Neuronal stem cell (in vitro differentiated cells): ENCODE measurements around the gene SLC6A19.

Experiments used
- DNase-seq: peaks from one replicate; pipeline ENCODE4 v3.0.0-alpha.2; 2013; ENCODE audit warnings: low spot score
- H2AFZ ChIP-seq: one replicate; pipeline ENCODE4 v1.6.1; 2013; ENCODE audit warnings: mild to moderate bottlenecking, low read length, inconsistent platforms
- H2AK5ac ChIP-seq: 2 replicates; pipeline ENCODE4 v1.6.1; 2013; ENCODE audit warnings: low read depth, mild to moderate bottlenecking, inconsistent platforms, low read length, moderate library complexity, mixed read lengths
- H2BK120ac ChIP-seq: 2 replicates; pipeline ENCODE4 v1.6.1; 2013; ENCODE audit warnings: low read depth, mild to moderate bottlenecking, inconsistent platforms, low read length, moderate library complexity, mixed read lengths
- H2BK12ac ChIP-seq: one replicate; pipeline ENCODE4 v1.6.1; 2013; ENCODE audit warnings: low read length, inconsistent platforms
- H2BK15ac ChIP-seq: 2 replicates; pipeline ENCODE4 v1.6.1; 2013; ENCODE audit warnings: mild to moderate bottlenecking, low read length, inconsistent platforms, mixed read lengths
- H2BK5ac ChIP-seq: one replicate; pipeline ENCODE4 v1.6.1; 2013; ENCODE audit warnings: inconsistent platforms, mild to moderate bottlenecking, low read length, moderate library complexity
- H3K14ac ChIP-seq: one replicate; pipeline ENCODE4 v1.6.1; 2013; ENCODE audit warnings: low read length, inconsistent platforms
- H3K18ac ChIP-seq: 2 replicates; pipeline ENCODE4 v1.6.1; 2013; ENCODE audit warnings: low read length, inconsistent platforms
- H3K23ac ChIP-seq: 2 replicates; pipeline ENCODE4 v1.6.1; 2013; ENCODE audit warnings: low read depth, mild to moderate bottlenecking, mixed read lengths, low read length, inconsistent platforms; ENCODE audit not compliant: poor library complexity
- H3K27ac ChIP-seq: replicated peaks from 3 replicates; pipeline ENCODE4 v1.5.1; 2013; ENCODE audit warnings: low read length, inconsistent platforms
- H3K27me3 ChIP-seq, 3 experiments: 2 replicates each; pipeline ENCODE4 v1.6.1; 2013; ENCODE audit warnings: low read length in 3 of 3, mild to moderate bottlenecking in 2 of 3, inconsistent platforms in 1 of 3, low read depth in 1 of 3, mixed read lengths in 1 of 3, moderate library complexity in 1 of 3; ENCODE audit not compliant: control insufficient read depth in 3 of 3, insufficient read depth in 3 of 3
- H3K36me3 ChIP-seq, 2 donors: replicated peaks in 1 of 2; 2 replicates each; pipeline ENCODE4 v1.6.1; 2013; ENCODE audit warnings: low read length in 2 of 2; ENCODE audit not compliant: control insufficient read depth in 2 of 2, insufficient read depth in 2 of 2
- H3K4ac ChIP-seq: 2 replicates; pipeline ENCODE4 v1.6.1; 2013; ENCODE audit warnings: inconsistent platforms, mild to moderate bottlenecking, low read length, moderate library complexity
- H3K4me1 ChIP-seq, 2 donors: 1 replicate in 1 of 2; 2 replicates in 1 of 2; pipeline ENCODE4 v1.6.1; 2013; ENCODE audit warnings: low read length in 2 of 2, low read depth in 1 of 2; ENCODE audit not compliant: control insufficient read depth in 2 of 2, insufficient read depth in 1 of 2
- H3K4me2 ChIP-seq: one replicate; pipeline ENCODE4 v1.6.1; 2013; ENCODE audit warnings: mild to moderate bottlenecking, low read length, inconsistent platforms; ENCODE audit not compliant: insufficient read depth, poor library complexity, severe bottlenecking
- H3K4me3 ChIP-seq, 2 donors: 2 replicates each; pipeline ENCODE4 v1.5.1; 2013; ENCODE audit warnings: low read length in 2 of 2, mild to moderate bottlenecking in 2 of 2, inconsistent platforms in 1 of 2, moderate library complexity in 1 of 2
- H3K79me1 ChIP-seq: one replicate; pipeline ENCODE4 v1.6.1; 2013; ENCODE audit warnings: low read depth, mild to moderate bottlenecking, inconsistent platforms, low read length, moderate library complexity
- H3K9ac ChIP-seq: one replicate; pipeline ENCODE4 v1.6.1; 2013; ENCODE audit warnings: mild to moderate bottlenecking, low read depth, low read length, inconsistent platforms; ENCODE audit not compliant: poor library complexity
- H3K9me3 ChIP-seq, 2 donors: replicated peaks in 1 of 2; 2 replicates each; pipeline versions ENCODE3 to v1.6.1; 2013; ENCODE audit warnings: low read length in 2 of 2, mild to moderate bottlenecking in 2 of 2, inconsistent platforms in 1 of 2, low read depth in 1 of 2, mixed read lengths in 1 of 2, moderate library complexity in 1 of 2; ENCODE audit not compliant: control insufficient read depth in 2 of 2, insufficient read depth in 1 of 2
- H4K8ac ChIP-seq: one replicate; pipeline ENCODE4 v1.6.1; 2013; ENCODE audit warnings: low read depth, mild to moderate bottlenecking, inconsistent platforms, low read length, moderate library complexity
- H4K91ac ChIP-seq: one replicate; pipeline ENCODE4 v1.6.1; 2013; ENCODE audit warnings: low read length, low read depth, mild to moderate bottlenecking, inconsistent platforms; ENCODE audit not compliant: poor library complexity
- WGBS, 2 donors: extraction: QIAGEN DNeasy Blood & Tissue Kit; methylation state at CpG; one replicate each; pipeline ENCODE4 v1.1.7; 2013; ENCODE audit warnings: missing lambda C conversion rate in 2 of 2, mixed read lengths in 1 of 2; ENCODE audit not compliant: insufficient read length in 2 of 2, insufficient replicate concordance in 1 of 2; ENCODE audit errors: extremely low coverage in 2 of 2; 5-methylcytosine and 5-hydroxymethylcytosine counted together

SLC6A19 gene

GRCh38 chr5:1172670-1173404 is 28.6 kb upstream of the SLC6A19 start:
- Histone ChIP-seq H4K91ac (no peak overlapping the region), H3K9ac (no peak overlapping the region), H2AK5ac (no peak overlapping the region), H3K14ac (no peak overlapping the region), H3K36me3 (no peaks in the 10 kb centered on the region), H3K4me3 (no peak overlapping the region), H3K27me3 (no peaks in the 10 kb centered on the region), H3K27ac (no peak overlapping the region), H2BK5ac (peak overlapping the region; percentile 77), H3K4ac (no peak overlapping the region), H3K18ac (no peak overlapping the region), H2AFZ (no peak overlapping the region), H2BK15ac (no peak overlapping the region), H3K9me3 (no peaks in the 10 kb centered on the region), H4K8ac (no peak overlapping the region), H3K4me2 (no peak overlapping the region), H2BK120ac (no peak overlapping the region), H3K4me1 (peaks cover 2% of the 10 kb centered on the region in 2 donors), H3K23ac (peak overlapping the region; percentile 46), H3K79me1 (no peaks in the 10 kb centered on the region), H2BK12ac (no peak overlapping the region)
- DNase-seq, result no peak
- WGBS, 2 donors, result no CpG with 5 or more reads among the region's 22 CpGs

GRCh38 chr5:1173485-1174070 is 27.8 kb upstream of the SLC6A19 start:
- H4K8ac ChIP-seq, result no peak overlapping the region
- H2AFZ ChIP-seq, result no peak overlapping the region
- H3K4me1 ChIP-seq, result no peaks in the 10 kb centered on the region
- H2AK5ac ChIP-seq, result peak overlapping the region; percentile 62
- H4K91ac ChIP-seq, result no peak overlapping the region
- no peaks in the 10 kb centered on the region for H3K9me3 ChIP-seq
- H3K27me3 ChIP-seq, result no peaks in the 10 kb centered on the region
- peak overlapping the region; percentile 3 for H2BK5ac ChIP-seq
- no CpG with 5 or more reads among the region's 21 CpGs for WGBS, 2 donors
- H3K23ac ChIP-seq, result no peak overlapping the region
- H3K27ac ChIP-seq, result no peak overlapping the region
- H3K18ac ChIP-seq, result peak overlapping the region; percentile 76
- peak overlapping the region; percentile 19 for H2BK12ac ChIP-seq
- no peaks in the 10 kb centered on the region for H3K79me1 ChIP-seq
- no peak overlapping the region for H3K4me2 ChIP-seq
- no peak for DNase-seq
- no peak overlapping the region for H3K4ac ChIP-seq
- H2BK120ac ChIP-seq, result no peak overlapping the region
- no peak overlapping the region for H3K14ac ChIP-seq
- no peaks in the 10 kb centered on the region for H3K36me3 ChIP-seq
- H2BK15ac ChIP-seq, result no peak overlapping the region
- no peak overlapping the region for H3K9ac ChIP-seq
- H3K4me3 ChIP-seq, result no peak overlapping the region

- no peak overlapping the region for H2BK12ac ChIP-seq
- H3K14ac ChIP-seq, result no peak overlapping the region
- peak overlapping the region; percentile 3 for H2BK5ac ChIP-seq
- H3K9me3 ChIP-seq, result no peaks in the 10 kb centered on the region
- H4K8ac ChIP-seq, result no peak overlapping the region
- no peak overlapping the region for H2AK5ac ChIP-seq
- H3K27ac ChIP-seq, result no peak overlapping the region
- H3K4ac ChIP-seq, result no peak overlapping the region
- no CpG with 5 or more reads among the region's 27 CpGs for WGBS, 2 donors
- no peaks in the 10 kb centered on the region for H3K27me3 ChIP-seq
- no peak overlapping the region for H2BK120ac ChIP-seq
- H3K4me1 ChIP-seq, result no peaks in the 10 kb centered on the region
- H3K4me2 ChIP-seq, result no peak overlapping the region
- H3K9ac ChIP-seq, result no peak overlapping the region
- H3K4me3 ChIP-seq, result no peak overlapping the region
- H3K79me1 ChIP-seq, result no peaks in the 10 kb centered on the region
- H3K18ac ChIP-seq, result peak overlapping the region; percentile 67
- H3K23ac ChIP-seq, result no peak overlapping the region
- no peak for DNase-seq
- no peak overlapping the region for H4K91ac ChIP-seq
- no peaks in the 10 kb centered on the region for H3K36me3 ChIP-seq
- no peak overlapping the region for H2BK15ac ChIP-seq
- no peak overlapping the region for H2AFZ ChIP-seq
Measured at GRCh38 chr5:1174122-1174936, 27.1 kb upstream of the SLC6A19 start.

GRCh38 chr5:1175015-1175414 is 26.4 kb upstream of the SLC6A19 start:
- Histone ChIP-seq H3K79me1 (no peaks in the 10 kb centered on the region), H3K27me3 (no peaks in the 10 kb centered on the region)

More at GRCh38 chr5:1175015-1175414, 26.4 kb upstream of the SLC6A19 start:
- WGBS, 2 donors, result no CpG with 5 or more reads among the region's 8 CpGs
- no peak overlapping the region for H2BK15ac ChIP-seq
- H3K4me1 ChIP-seq, result no peaks in the 10 kb centered on the region
- no peaks in the 10 kb centered on the region for H3K9me3 ChIP-seq
- H3K27ac ChIP-seq, result no peak overlapping the region
- no peak overlapping the region for H2AFZ ChIP-seq
- H4K91ac ChIP-seq, result no peak overlapping the region
- H3K4ac ChIP-seq, result no peak overlapping the region
- DNase-seq, result no peak
- no peak overlapping the region for H3K4me2 ChIP-seq
- H2BK12ac ChIP-seq, result no peak overlapping the region
- H2BK5ac ChIP-seq, result peak overlapping the region; percentile 2
- no peak overlapping the region for H3K4me3 ChIP-seq
- H2BK120ac ChIP-seq, result no peak overlapping the region
- H3K14ac ChIP-seq, result no peak overlapping the region
- H3K9ac ChIP-seq, result no peak overlapping the region
- H3K36me3 ChIP-seq, result no peaks in the 10 kb centered on the region
- no peak overlapping the region for H3K23ac ChIP-seq
- peak overlapping the region; percentile 93 for H2AK5ac ChIP-seq
- no peak overlapping the region for H3K18ac ChIP-seq
- no peak overlapping the region for H4K8ac ChIP-seq
